K562 (cell line): ENCODE measurements around the gene CBX1.

ENCODE experiments used
- CREBBP ChIP-seq: IDR thresholded peaks from one replicate; pipeline ENCODE4 v1.6.1; 2012; ENCODE audit warnings: low read depth, mild to moderate bottlenecking, control low read depth, inconsistent platforms, low read length
- CTCF ChIP-seq, 3 experiments: IDR thresholded peaks in 2 of 3; conservative IDR thresholded peaks in 1 of 3; 2 replicates each; pipeline ENCODE4 v1.5.1; 2011 to 2012; ENCODE audit warnings: low read length in 3 of 3, mild to moderate bottlenecking in 3 of 3, control low read depth in 2 of 3, improper control_type of control experiment in 1 of 3, inconsistent platforms in 1 of 3, low read depth in 1 of 3, mixed read lengths in 1 of 3, moderate library complexity in 1 of 3; ENCODE audit not compliant: insufficient read depth in 2 of 3
- TF ChIP-seq, protein P1 (sequence below): sonication (generic); formaldehyde crosslinking; IDR thresholded peaks from 2 replicates; pipeline ENCODE4 v1.9.0; 2022; ENCODE audit warnings: mild to moderate bottlenecking, missing genetic modification reagents

DNA sequence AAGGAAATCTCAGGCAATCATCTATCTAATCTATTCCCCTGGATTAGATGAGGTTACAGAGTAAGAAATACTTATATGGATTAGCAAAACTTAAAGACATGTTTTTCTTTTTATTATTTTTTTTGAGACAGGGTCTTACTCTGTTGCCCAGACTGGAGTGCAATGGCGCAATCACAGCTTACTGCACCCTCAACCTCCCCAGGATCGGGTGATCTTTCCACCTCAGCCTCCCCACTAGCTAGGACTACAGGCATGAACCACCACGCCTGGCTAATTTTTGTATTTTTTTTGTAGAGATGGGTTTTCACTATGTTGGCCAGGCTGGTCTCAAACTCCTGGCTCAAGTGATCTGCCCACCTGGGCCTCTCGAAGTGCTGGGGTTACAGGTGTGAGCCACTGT lies 56.4 kb downstream of the CBX1 start:
- TF ChIP-seq CREBBP (no peak), CTCF (IDR thresholded peaks at IDR 0.05 in 2 of 3, conservative IDR thresholded peaks at IDR 0.05 in 1 of 3; ENCODE audit: insufficient read depth in 2 of 3, low read depth in 1 of 3, low read length in 3 of 3) (no peak)
- TF ChIP-seq, protein P1, sequence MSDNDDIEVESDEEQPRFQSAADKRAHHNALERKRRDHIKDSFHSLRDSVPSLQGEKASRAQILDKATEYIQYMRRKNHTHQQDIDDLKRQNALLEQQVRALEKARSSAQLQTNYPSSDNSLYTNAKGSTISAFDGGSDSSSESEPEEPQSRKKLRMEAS (CRISPR knock-in tag) = no peak
